Rectal smooth muscle tissue (tissue), 1 donor: ENCODE data around the gene SPIN2A.
A peak's percentile ranks its signal among the peaks of the same experiment; 100 is the strongest.
"Not testable (repeated sequence)": the region's sequence is repeated elsewhere in the genome, so short reads cannot be mapped to it uniquely, and the experiment has no call there.

Experiments used
- H3K27ac ChIP-seq: one replicate; pipeline ENCODE4 v1.7.0; 2013; ENCODE audit warnings: low read depth, low read length, inconsistent platforms
- H3K27me3 ChIP-seq: one replicate; pipeline ENCODE4 v1.7.0; 2013; ENCODE audit warnings: low read length; ENCODE audit not compliant: control insufficient read depth, insufficient read depth
- H3K36me3 ChIP-seq: one replicate; pipeline ENCODE4 v1.7.0; 2013; ENCODE audit warnings: low read length; ENCODE audit not compliant: control insufficient read depth, insufficient read depth
- H3K4me1 ChIP-seq: one replicate; pipeline ENCODE4 v1.7.0; 2013; ENCODE audit warnings: low read length; ENCODE audit not compliant: control insufficient read depth, insufficient read depth
- H3K4me3 ChIP-seq: one replicate; pipeline ENCODE4 v1.7.0; 2013; ENCODE audit warnings: low read length
- H3K9ac ChIP-seq: one replicate; pipeline ENCODE4 v1.7.0; 2013; ENCODE audit warnings: low read length

SPIN2A gene

GRCh38 chrX:57137073-57137472 lies at the start of gene SPIN2A:
SPIN2A (minus strand) TSS chrX:57137397; CDS start chrX:57136597, 800 bp downstream.
- not testable (repeated sequence) for H3K9ac ChIP-seq, H3K27me3 ChIP-seq, H3K36me3 ChIP-seq, H3K4me1 ChIP-seq, H3K27ac ChIP-seq
- peak within 1 kb of the TSS; percentile 45 for H3K4me3 ChIP-seq

- no peak overlapping the region for H3K9ac ChIP-seq
- no peak overlapping the region for H3K4me3 ChIP-seq
- H3K27me3 ChIP-seq = no peaks in the 10 kb centered on the region
- no peaks in the 10 kb centered on the region for H3K4me1 ChIP-seq
- H3K27ac ChIP-seq = no peak overlapping the region
- no peaks in the 10 kb centered on the region for H3K36me3 ChIP-seq
Observed at GRCh38 chrX:57178605-57179004, 41.4 kb upstream of the SPIN2A start.

GRCh38 chrX:57177070-57177469 lies 39.9 kb upstream of the SPIN2A start:
- H3K4me1 ChIP-seq = no peaks in the 10 kb centered on the region
- H3K4me3 ChIP-seq = no peak overlapping the region
- no peak overlapping the region for H3K27ac ChIP-seq
- no peak overlapping the region for H3K9ac ChIP-seq
- H3K36me3 ChIP-seq = no peaks in the 10 kb centered on the region
- H3K27me3 ChIP-seq = no peaks in the 10 kb centered on the region

- no peaks in the 10 kb centered on the region for H3K36me3 ChIP-seq
- H3K27ac ChIP-seq = no peak overlapping the region
- H3K4me1 ChIP-seq = no peaks in the 10 kb centered on the region
- no peak overlapping the region for H3K9ac ChIP-seq
- H3K4me3 ChIP-seq = no peak overlapping the region
- no peaks in the 10 kb centered on the region for H3K27me3 ChIP-seq
Observed at GRCh38 chrX:57172544-57172943, 35.3 kb upstream of the SPIN2A start.

GRCh38 chrX:57156397-57157049 lies 19.3 kb upstream of the SPIN2A start:
- H3K4me3 ChIP-seq = no peak overlapping the region
- H3K27ac ChIP-seq = no peak overlapping the region

GRCh38 chrX:57155171-57155570 lies 18.0 kb upstream of the SPIN2A start:
- Histone ChIP-seq H3K4me1 (no peaks in the 10 kb centered on the region), H3K4me3 (no peak overlapping the region), H3K36me3 (no peaks in the 10 kb centered on the region), H3K27me3 (no peaks in the 10 kb centered on the region), H3K9ac (no peak overlapping the region), H3K27ac (no peak overlapping the region)

More at GRCh38 chrX:57156397-57157049, 19.3 kb upstream of the SPIN2A start:
- no peaks in the 10 kb centered on the region for H3K36me3 ChIP-seq
- H3K9ac ChIP-seq = no peak overlapping the region
- H3K27me3 ChIP-seq = no peaks in the 10 kb centered on the region
- no peaks in the 10 kb centered on the region for H3K4me1 ChIP-seq

GRCh38 chrX:57152222-57152621 lies 15.0 kb upstream of the SPIN2A start:
- not testable (repeated sequence) for H3K36me3 ChIP-seq, H3K4me3 ChIP-seq, H3K4me1 ChIP-seq, H3K9ac ChIP-seq, H3K27ac ChIP-seq, H3K27me3 ChIP-seq

GRCh38 chrX:57138674-57139073 lies 1.5 kb upstream of the SPIN2A start:
- Histone ChIP-seq H3K27ac (no peak overlapping the region), H3K4me3 (no peak overlapping the region), H3K27me3 (no peaks in the 10 kb centered on the region), H3K36me3 (no peaks in the 10 kb centered on the region), H3K4me1 (no peaks in the 10 kb centered on the region), H3K9ac (no peak overlapping the region)

- Histone ChIP-seq H3K4me1 (no peaks in the 10 kb centered on the region), H3K9ac (no peak overlapping the region), H3K4me3 (no peak overlapping the region), H3K27ac (no peak overlapping the region), H3K36me3 (no peaks in the 10 kb centered on the region), H3K27me3 (no peaks in the 10 kb centered on the region)
Observed at GRCh38 chrX:57137501-57137900, 304 bp upstream of the SPIN2A start.

- H3K4me1 ChIP-seq, H3K27ac ChIP-seq, H3K36me3 ChIP-seq, H3K4me3 ChIP-seq, H3K27me3 ChIP-seq, H3K9ac ChIP-seq: not testable (repeated sequence)
Observed at GRCh38 chrX:57136589-57136988, 608 bp downstream of the SPIN2A start.

GRCh38 chrX:57135287-57135686 lies 1.9 kb downstream of the SPIN2A start:
- Histone ChIP-seq H3K27ac (no peak overlapping the region), H3K4me3 (no peak overlapping the region), H3K36me3 (no peaks in the 10 kb centered on the region), H3K27me3 (no peaks in the 10 kb centered on the region), H3K9ac (no peak overlapping the region), H3K4me1 (no peaks in the 10 kb centered on the region)

GRCh38 chrX:57134702-57135101 lies 2.5 kb downstream of the SPIN2A start:
- no peaks in the 10 kb centered on the region for H3K27me3 ChIP-seq
- H3K4me1 ChIP-seq = no peaks in the 10 kb centered on the region
- no peak overlapping the region for H3K27ac ChIP-seq
- H3K36me3 ChIP-seq = no peaks in the 10 kb centered on the region
- no peak overlapping the region for H3K4me3 ChIP-seq
- no peak overlapping the region for H3K9ac ChIP-seq

- Histone ChIP-seq H3K4me1 (no peaks in the 10 kb centered on the region), H3K27ac (no peak overlapping the region), H3K4me3 (no peak overlapping the region), H3K36me3 (no peaks in the 10 kb centered on the region), H3K9ac (no peak overlapping the region), H3K27me3 (no peaks in the 10 kb centered on the region)
Observed at GRCh38 chrX:57133706-57134105, 3.5 kb downstream of the SPIN2A start.
